OCI-LY1 (cell line): ENCODE data around the gene NCSTN.

Experiments
- H2AFZ ChIP-seq: fragments of 200-600 bp; sonication (generic), shearing (Covaris generic); 2 replicates; pipeline ENCODE4 v1.6.0; 2014; ENCODE audit warnings: antibody characterized with exemption, mild to moderate bottlenecking, low read length
- H3F3A ChIP-seq: fragments of 200-600 bp; sonication (generic), shearing (Covaris generic); 2 replicates; pipeline ENCODE4 v1.6.0; 2014; ENCODE audit warnings: mild to moderate bottlenecking, antibody characterized with exemption, low read length, moderate library complexity; ENCODE audit not compliant: insufficient read depth
- H3K27ac ChIP-seq: fragments of 200-600 bp; sonication (generic); 2 replicates; pipeline ENCODE4 v1.5.1; 2014; ENCODE audit warnings: low read length, mixed run types, mild to moderate bottlenecking, low read depth; ENCODE audit not compliant: poor library complexity, severe bottlenecking
- H3K27me3 ChIP-seq: fragments of 200-600 bp; sonication (generic); 2 replicates; pipeline ENCODE4 v1.6.0; 2014; ENCODE audit warnings: antibody characterized with exemption, mild to moderate bottlenecking, low read length, moderate library complexity; ENCODE audit not compliant: insufficient read depth
- H3K36me3 ChIP-seq: fragments of 200-600 bp; sonication (generic); 2 replicates; pipeline ENCODE4 v1.6.1; 2014; ENCODE audit warnings: mild to moderate bottlenecking, antibody characterized with exemption, low read length, moderate library complexity, mixed read lengths; ENCODE audit not compliant: insufficient read depth
- H3K4me1 ChIP-seq: fragments of 200-600 bp; sonication (generic); 2 replicates; pipeline ENCODE4 v1.5.1; 2014; ENCODE audit warnings: mild to moderate bottlenecking, low read length, moderate library complexity; ENCODE audit not compliant: insufficient read depth, severe bottlenecking
- H3K4me2 ChIP-seq: fragments of 200-600 bp; sonication (generic), shearing (Covaris generic); 2 replicates; pipeline ENCODE4 v1.6.1; 2014; ENCODE audit warnings: low read length
- H3K4me3 ChIP-seq: fragments of 200-600 bp; sonication (generic); 2 replicates; pipeline ENCODE4 v1.5.1; 2014; ENCODE audit warnings: low read length, low read depth, mild to moderate bottlenecking, mixed read lengths; ENCODE audit not compliant: poor library complexity, severe bottlenecking
- H3K79me2 ChIP-seq: fragments of 200-600 bp; shearing (Covaris generic); 2 replicates; pipeline ENCODE4 v1.6.1; 2016; ENCODE audit warnings: mixed run types, low read length, mixed read lengths; ENCODE audit not compliant: insufficient read depth
- H3K9ac ChIP-seq: fragments of 200-600 bp; sonication (generic), shearing (Covaris generic); 2 replicates; pipeline ENCODE4 v1.6.1; 2014; ENCODE audit warnings: mild to moderate bottlenecking, low read length, mixed read lengths
- H3K9me2 ChIP-seq: fragments of 200-600 bp; sonication (generic), shearing (Covaris generic); 2 replicates; pipeline ENCODE4 v1.6.1; 2014; ENCODE audit warnings: low read depth, mild to moderate bottlenecking, low read length, mixed read lengths
- H3K9me3 ChIP-seq: fragments of 200-600 bp; shearing (Covaris generic); 2 replicates; pipeline ENCODE4 v1.6.1; 2014; ENCODE audit warnings: low read length, mixed read lengths
- H4K20me1 ChIP-seq: fragments of 200-600 bp; sonication (generic), shearing (Covaris generic); 2 replicates; pipeline ENCODE4 v1.6.0; 2016; ENCODE audit warnings: mild to moderate bottlenecking, low read length; ENCODE audit not compliant: insufficient read depth
- CTCF ChIP-seq: fragments of 200-600 bp; sonication (generic), shearing (Covaris generic); IDR thresholded peaks from 2 replicates; pipeline ENCODE4 v1.5.1; 2017; ENCODE audit warnings: mild to moderate bottlenecking, antibody characterized with exemption, low read length, moderate library complexity, mixed read lengths
- EZH2 ChIP-seq: fragments of 200-600 bp; sonication (generic), shearing (Covaris generic); IDR thresholded peaks from 2 replicates; pipeline ENCODE4 v1.8.0; 2017; ENCODE audit warnings: borderline replicate concordance, mixed run types, mild to moderate bottlenecking, antibody characterized with exemption, low read length, moderate library complexity, mixed read lengths

Gene NCSTN

GRCh38 chr1:160352555-160352954 lies 9.4 kb downstream of the NCSTN start:
- H3K4me1 ChIP-seq, result no peaks in the 10 kb centered on the region
- no peaks in the 10 kb centered on the region for H3K9me3 ChIP-seq
- H3F3A ChIP-seq, result no peaks in the 10 kb centered on the region
- H4K20me1 ChIP-seq, result no peaks in the 10 kb centered on the region
- no peaks in the 10 kb centered on the region for H3K79me2 ChIP-seq
- H3K9me2 ChIP-seq, result no peaks in the 10 kb centered on the region
- H3K27ac ChIP-seq, result no peak overlapping the region
- H3K9ac ChIP-seq, result no peak overlapping the region
- H3K4me3 ChIP-seq, result no peak overlapping the region
- peaks cover 94% of the 10 kb centered on the region for H3K36me3 ChIP-seq
- no peak overlapping the region for H3K4me2 ChIP-seq
- no peak for TF ChIP-seq CTCF
- no peak for TF ChIP-seq EZH2
- H3K27me3 ChIP-seq, result no peaks in the 10 kb centered on the region
- H2AFZ ChIP-seq, result no peak overlapping the region

GRCh38 chr1:160353223-160353622 lies 10.0 kb downstream of the NCSTN start:
- H3K9me3 ChIP-seq, result no peaks in the 10 kb centered on the region
- no peak overlapping the region for H2AFZ ChIP-seq
- H3K36me3 ChIP-seq, result peaks cover 96% of the 10 kb centered on the region
- no peak overlapping the region for H3K4me3 ChIP-seq
- H3K4me1 ChIP-seq, result no peaks in the 10 kb centered on the region
- H4K20me1 ChIP-seq, result no peaks in the 10 kb centered on the region
- TF ChIP-seq EZH2 (no peak), CTCF (no peak)
- H3K4me2 ChIP-seq, result no peak overlapping the region
- H3K9me2 ChIP-seq, result no peaks in the 10 kb centered on the region
- no peaks in the 10 kb centered on the region for H3K27me3 ChIP-seq
- H3K79me2 ChIP-seq, result no peaks in the 10 kb centered on the region
- H3F3A ChIP-seq, result no peaks in the 10 kb centered on the region
- no peak overlapping the region for H3K9ac ChIP-seq
- H3K27ac ChIP-seq, result no peak overlapping the region

- Histone ChIP-seq H4K20me1 (no peaks in the 10 kb centered on the region), H3K4me3 (no peak overlapping the region), H3K9ac (no peak overlapping the region), H3F3A (no peaks in the 10 kb centered on the region), H3K4me1 (no peaks in the 10 kb centered on the region), H3K79me2 (no peaks in the 10 kb centered on the region), H3K9me2 (no peaks in the 10 kb centered on the region), H2AFZ (no peak overlapping the region), H3K36me3 (peaks cover 92% of the 10 kb centered on the region), H3K27me3 (no peaks in the 10 kb centered on the region), H3K9me3 (no peaks in the 10 kb centered on the region), H3K4me2 (no peak overlapping the region), H3K27ac (no peak overlapping the region)
- TF ChIP-seq EZH2, result no peak
- peak; percentile 66 for TF ChIP-seq CTCF
These were observed 11.3 kb downstream of the NCSTN start for GRCh38 chr1:160354388-160354985.
